Muscle of back (tissue), 11 donors: ENCODE measurements around the gene RPS6KA5. TPM values are rescaled to one million over a fixed set of nuclear protein-coding genes. Genes with fewer than 3 reads are reported as not detected.
A peak's percentile ranks its signal among the peaks of the same experiment; 100 is the strongest.
"Not testable (repeated sequence)": the region's sequence is repeated elsewhere in the genome, so short reads cannot be mapped to it uniquely, and the experiment has no call there.

ENCODE experiments used
- DNase-seq, 3 donors: peaks; one replicate each; pipeline versions ENCODE4 v3.0.0 to v3.0.0-alpha.2; 2013
- polyA plus RNA-seq, 10 donors: library from polyadenylated mRNA; unstranded; fragments of 120-200 nt; gene quantifications; one replicate each; pipeline ENCODE4 v1.2.1, GENCODE V29; 2013; ENCODE audit not compliant: insufficient read length in 10 of 10

Gene RPS6KA5
- polyA plus RNA-seq, 10 donors, result 5.6 to 9.0 (median 7.4) TPM

GRCh38 chr14:90880282-90880681 lies 180.2 kb downstream of the RPS6KA5 start:
- DNase-seq, result no peak

GRCh38 chr14:90874599-90874998 lies 185.8 kb downstream of the RPS6KA5 start:
- DNase-seq, result no peak

- DNase-seq, result peak in 2 of 3 donors; percentile 18 to 32
These were observed 188.7 kb downstream of the RPS6KA5 start for GRCh38 chr14:90871605-90872233.

GRCh38 chr14:90870950-90871604 lies 189.4 kb downstream of the RPS6KA5 start:
- no peak for DNase-seq

GRCh38 chr14:90867501-90867900 lies 192.9 kb downstream of the RPS6KA5 start:
- DNase-seq, result peak in 2 of 3 donors; percentile 28 to 41

- DNase-seq, result no peak
These were observed 193.6 kb downstream of the RPS6KA5 start for GRCh38 chr14:90866833-90867232.

GRCh38 chr14:90864741-90865140 lies 195.7 kb downstream of the RPS6KA5 start:
- no peak for DNase-seq

- DNase-seq, result no peak
These were observed 201.9 kb downstream of the RPS6KA5 start for GRCh38 chr14:90858511-90858910.

- DNase-seq, result no peak
These were observed 202.6 kb downstream of the RPS6KA5 start for GRCh38 chr14:90857866-90858265.

- not testable (repeated sequence) for DNase-seq
These were observed 204.3 kb downstream of the RPS6KA5 start for GRCh38 chr14:90856115-90856514.

GRCh38 chr14:90853116-90853515 lies 207.3 kb downstream of the RPS6KA5 start:
- no peak for DNase-seq

GRCh38 chr14:90851327-90852036 lies 209.0 kb downstream of the RPS6KA5 start:
- no peak for DNase-seq

GRCh38 chr14:90850487-90850886 lies 210.0 kb downstream of the RPS6KA5 start:
- DNase-seq, result peak in 2 of 3 donors; percentile 47 to 75

GRCh38 chr14:90849787-90850444 lies 210.5 kb downstream of the RPS6KA5 start:
- no peak for DNase-seq

GRCh38 chr14:90848944-90849731 lies 211.3 kb downstream of the RPS6KA5 start:
- no peak for DNase-seq

GRCh38 chr14:90846511-90846910 lies 213.9 kb downstream of the RPS6KA5 start:
- DNase-seq, result peak in 1 of 3 donors; percentile 38

- no peak for DNase-seq
These were observed 216.1 kb downstream of the RPS6KA5 start for GRCh38 chr14:90844321-90844720.

- peak in 1 of 3 donors; percentile 43 for DNase-seq
These were observed 217.7 kb downstream of the RPS6KA5 start for GRCh38 chr14:90842726-90843125.

- not testable (repeated sequence) for DNase-seq
These were observed 219.8 kb downstream of the RPS6KA5 start for GRCh38 chr14:90840667-90841066.

GRCh38 chr14:90839889-90840266 lies 220.6 kb downstream of the RPS6KA5 start:
- DNase-seq, result no peak
